Kasumi-1 (cell line): ENCODE measurements around the gene IGLL1.
"Not testable (repeated sequence)": the region's sequence is repeated elsewhere in the genome, so short reads cannot be mapped to it uniquely, and the experiment has no call there.

Source experiments
- DNase-seq, 2 experiments: peaks; one replicate each; lab custom pipeline; 2025; lab: John Stamatoyannopoulos, UW

IGLL1 gene

GRCh38 chr22:23562186-23562585 is 17.9 kb downstream of the IGLL1 start:
- DNase-seq: no peak

- not testable (repeated sequence) for DNase-seq
These were observed 19.0 kb downstream of the IGLL1 start for GRCh38 chr22:23561025-23561510.

GRCh38 chr22:23560215-23560614 is 19.9 kb downstream of the IGLL1 start:
- not testable (repeated sequence) for DNase-seq

GRCh38 chr22:23557467-23557866 is 22.6 kb downstream of the IGLL1 start:
- DNase-seq: no peak

- no peak for DNase-seq
These were observed 23.1 kb downstream of the IGLL1 start for GRCh38 chr22:23557036-23557435.

- DNase-seq: no peak
These were observed 24.0 kb downstream of the IGLL1 start for GRCh38 chr22:23556026-23556620.

GRCh38 chr22:23555118-23555517 is 25.0 kb downstream of the IGLL1 start:
- no peak for DNase-seq

GRCh38 chr22:23553924-23554870 is 25.9 kb downstream of the IGLL1 start:
- no peak for DNase-seq

GRCh38 chr22:23553438-23553837 is 26.7 kb downstream of the IGLL1 start:
- DNase-seq: no peak

- DNase-seq: no peak
These were observed 27.5 kb downstream of the IGLL1 start for GRCh38 chr22:23552573-23552972.

- DNase-seq: no peak
These were observed 28.7 kb downstream of the IGLL1 start for GRCh38 chr22:23551385-23551784.

- DNase-seq: no peak
These were observed 29.9 kb downstream of the IGLL1 start for GRCh38 chr22:23550049-23550650.

GRCh38 chr22:23549198-23549595 is 30.9 kb downstream of the IGLL1 start:
- DNase-seq: no peak

- no peak for DNase-seq
These were observed 31.4 kb downstream of the IGLL1 start for GRCh38 chr22:23548501-23549197.

- no peak for DNase-seq
These were observed 32.1 kb downstream of the IGLL1 start for GRCh38 chr22:23547818-23548500.

GRCh38 chr22:23547382-23547781 is 32.7 kb downstream of the IGLL1 start:
- not testable (repeated sequence) for DNase-seq

- DNase-seq: no peak
These were observed 35.2 kb downstream of the IGLL1 start for GRCh38 chr22:23544852-23545251.

- not testable (repeated sequence) for DNase-seq
These were observed 36.5 kb downstream of the IGLL1 start for GRCh38 chr22:23543506-23544000.

GRCh38 chr22:23542933-23543332 is 37.2 kb downstream of the IGLL1 start:
- DNase-seq: no peak

- DNase-seq: not testable (repeated sequence)
These were observed 37.7 kb downstream of the IGLL1 start for GRCh38 chr22:23542391-23542790.

- peak in 1 of 2 experiments; percentile 25 for DNase-seq
These were observed 38.2 kb downstream of the IGLL1 start for GRCh38 chr22:23541849-23542281.
